Caco-2 (cell line): ENCODE data around the gene NHLRC4. TPM values are rescaled to one million over a fixed set of nuclear protein-coding genes. Genes with fewer than 3 reads are reported as not detected.

Source experiments
- BruUV-seq: library from RNA; stranded (reverse); fragments of 400-500 nt; replicated peaks from 2 replicates; lab custom pipeline; 2021; lab: Mats Ljungman, UMichigan
- CTCF ChIA-PET: fragments of 300-600 bp; sonication (Branson Sonifier 250); formaldehyde crosslinking; loops from one replicate; lab custom pipeline; 2022; ENCODE audit warnings: antibody characterized with exemption; lab: Charles Lee
- POLR2A ChIA-PET: fragments of 300-600 bp; sonication (Branson Sonifier 250); formaldehyde crosslinking; loops from one replicate; lab custom pipeline; 2022; ENCODE audit warnings: antibody characterized with exemption; lab: Charles Lee
- DNase-seq, 2 experiments: peaks; one replicate each; pipeline versions ENCODE4 v3.0.0 to v3.0.0-alpha.2; 2020 to 2022
- H3K27me3 ChIP-seq: replicated peaks from 2 replicates; pipeline ENCODE4 v1.6.0; 2011; ENCODE audit warnings: low read length; ENCODE audit not compliant: control insufficient read depth, insufficient read depth
- H3K36me3 ChIP-seq: 2 replicates; pipeline ENCODE4 v1.5.1; 2011; ENCODE audit warnings: low read length; ENCODE audit not compliant: control insufficient read depth, insufficient read depth
- H3K4me1 ChIP-seq: fragments of 250-450 bp; sonication (Bioruptor Pico); 2 replicates; pipeline ENCODE4 v1.5.1; 2020; ENCODE audit warnings: mild to moderate bottlenecking
- H3K4me3 ChIP-seq: 2 replicates; pipeline ENCODE4 v1.5.1; 2011; ENCODE audit warnings: low read depth, mild to moderate bottlenecking, control low read depth, low read length
- H3K9me3 ChIP-seq: fragments of 250-450 bp; sonication (Bioruptor Pico); 2 replicates; pipeline ENCODE4 v1.5.1; 2020; ENCODE audit warnings: mild to moderate bottlenecking, moderate library complexity
- H3K27ac Mint-ChIP-seq: one replicate; pipeline ENCODE4 v1.8.0; 2022; ENCODE audit warnings: mixed read lengths; ENCODE audit not compliant: unreplicated experiment
- H3K27me3 Mint-ChIP-seq: one replicate; pipeline ENCODE4 v1.8.0; 2022; ENCODE audit warnings: mixed read lengths; ENCODE audit not compliant: insufficient read depth, unreplicated experiment
- H3K36me3 Mint-ChIP-seq: one replicate; pipeline ENCODE4 v1.8.0; 2022; ENCODE audit warnings: mild to moderate bottlenecking, mixed read lengths; ENCODE audit not compliant: insufficient read depth, unreplicated experiment
- H3K4me1 Mint-ChIP-seq: one replicate; pipeline ENCODE4 v1.8.0; 2022; ENCODE audit warnings: low read depth, mixed read lengths; ENCODE audit not compliant: unreplicated experiment
- H3K4me3 Mint-ChIP-seq: one replicate; pipeline ENCODE4 v1.8.0; 2022; ENCODE audit warnings: mild to moderate bottlenecking, moderate library complexity, mixed read lengths; ENCODE audit not compliant: unreplicated experiment
- H3K9me3 Mint-ChIP-seq: one replicate; pipeline ENCODE4 v1.8.0; 2022; ENCODE audit warnings: mixed read lengths; ENCODE audit not compliant: unreplicated experiment
- intact Hi-C: fragments of 100-400 bp; cut with micrococcal nuclease; formaldehyde crosslinking; loops from one replicate; pipeline ENCODE4 v1.10.0; 2022; ENCODE audit not compliant: unreplicated experiment
- total RNA-seq: library from RNA; stranded (reverse); gene quantifications from 2 replicates; pipeline ENCODE4 v1.2.3, GENCODE V29; 2022
- TF ChIP-seq, protein P1 (sequence below), 2 experiments: fragments of 200-600 bp in 1 of 2; IDR thresholded peaks; 1 replicate in 1 of 2; 2 replicates in 1 of 2; pipeline versions ENCODE4 v1.5.1 to v1.8.0; 2011 to 2022; ENCODE audit warnings: antibody characterized with exemption in 1 of 2, control low read depth in 1 of 2, inconsistent platforms in 1 of 2, low read depth in 1 of 2, low read length in 1 of 2, mild to moderate bottlenecking in 1 of 2, moderate library complexity in 1 of 2; ENCODE audit not compliant: insufficient read depth in 1 of 2, severe bottlenecking in 1 of 2, unreplicated experiment in 1 of 2

The NHLRC4 gene
- total RNA-seq, 1 experiment from 2014 or later, result not detected

DNA sequence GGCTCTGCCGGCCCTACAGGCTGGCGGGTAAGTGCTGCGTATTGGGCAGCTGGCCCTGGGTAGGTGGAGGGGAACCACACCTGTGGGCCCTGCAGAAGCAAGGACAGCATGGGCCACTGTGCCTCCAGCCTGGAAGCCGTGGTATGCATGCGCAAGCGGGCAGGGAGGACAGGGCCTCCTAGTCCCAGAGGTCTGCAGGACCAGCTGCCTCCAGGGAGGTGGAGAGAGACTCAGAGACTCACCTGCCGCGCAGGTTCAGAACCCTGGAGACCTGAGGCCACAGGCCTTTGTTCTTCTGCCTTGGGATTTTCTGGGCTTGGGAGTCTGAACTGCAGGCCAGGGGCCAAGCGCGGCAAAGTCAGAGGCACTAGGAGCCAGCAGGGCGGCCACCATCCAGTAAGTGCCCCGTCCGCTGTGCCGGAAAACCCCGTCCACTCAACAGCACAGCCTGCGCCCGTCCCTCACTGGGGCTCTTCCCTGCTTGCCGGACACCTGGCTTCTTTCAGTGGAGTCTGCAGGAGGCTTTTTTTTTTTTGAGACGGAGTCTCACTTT is 14.2 kb downstream of the NHLRC4 start:
- no peak overlapping the region for H3K4me3 Mint-ChIP-seq
- no peaks in the 10 kb centered on the region for H3K4me1 Mint-ChIP-seq
- H3K27me3 ChIP-seq, result no peaks in the 10 kb centered on the region
- no peaks in the 10 kb centered on the region for H3K9me3 Mint-ChIP-seq
- peaks cover 15% of the 10 kb centered on the region for H3K36me3 Mint-ChIP-seq
- intact Hi-C loops, result no loop called here
- H3K4me1 ChIP-seq, result no peaks in the 10 kb centered on the region
- ChIA-PET POLR2A (no interaction called here), CTCF (no interaction called here)
- H3K27me3 Mint-ChIP-seq, result no peaks in the 10 kb centered on the region
- no TSS peak for BruUV-seq
- no peak overlapping the region for H3K4me3 ChIP-seq
- TF ChIP-seq, protein P1, sequence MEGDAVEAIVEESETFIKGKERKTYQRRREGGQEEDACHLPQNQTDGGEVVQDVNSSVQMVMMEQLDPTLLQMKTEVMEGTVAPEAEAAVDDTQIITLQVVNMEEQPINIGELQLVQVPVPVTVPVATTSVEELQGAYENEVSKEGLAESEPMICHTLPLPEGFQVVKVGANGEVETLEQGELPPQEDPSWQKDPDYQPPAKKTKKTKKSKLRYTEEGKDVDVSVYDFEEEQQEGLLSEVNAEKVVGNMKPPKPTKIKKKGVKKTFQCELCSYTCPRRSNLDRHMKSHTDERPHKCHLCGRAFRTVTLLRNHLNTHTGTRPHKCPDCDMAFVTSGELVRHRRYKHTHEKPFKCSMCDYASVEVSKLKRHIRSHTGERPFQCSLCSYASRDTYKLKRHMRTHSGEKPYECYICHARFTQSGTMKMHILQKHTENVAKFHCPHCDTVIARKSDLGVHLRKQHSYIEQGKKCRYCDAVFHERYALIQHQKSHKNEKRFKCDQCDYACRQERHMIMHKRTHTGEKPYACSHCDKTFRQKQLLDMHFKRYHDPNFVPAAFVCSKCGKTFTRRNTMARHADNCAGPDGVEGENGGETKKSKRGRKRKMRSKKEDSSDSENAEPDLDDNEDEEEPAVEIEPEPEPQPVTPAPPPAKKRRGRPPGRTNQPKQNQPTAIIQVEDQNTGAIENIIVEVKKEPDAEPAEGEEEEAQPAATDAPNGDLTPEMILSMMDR (IDR thresholded peaks at IDR 0.05; ENCODE audit: insufficient read depth in 1 of 2, low read depth in 1 of 2, low read length in 1 of 2, severe bottlenecking in 1 of 2, unreplicated experiment in 1 of 2), result no peak
- no peak overlapping the region for H3K27ac Mint-ChIP-seq
- H3K9me3 ChIP-seq, result no peaks in the 10 kb centered on the region
- no peaks in the 10 kb centered on the region; the same call in 1 of the 2 replicates for H3K36me3 ChIP-seq
- DNase-seq, result no peak

DNA sequence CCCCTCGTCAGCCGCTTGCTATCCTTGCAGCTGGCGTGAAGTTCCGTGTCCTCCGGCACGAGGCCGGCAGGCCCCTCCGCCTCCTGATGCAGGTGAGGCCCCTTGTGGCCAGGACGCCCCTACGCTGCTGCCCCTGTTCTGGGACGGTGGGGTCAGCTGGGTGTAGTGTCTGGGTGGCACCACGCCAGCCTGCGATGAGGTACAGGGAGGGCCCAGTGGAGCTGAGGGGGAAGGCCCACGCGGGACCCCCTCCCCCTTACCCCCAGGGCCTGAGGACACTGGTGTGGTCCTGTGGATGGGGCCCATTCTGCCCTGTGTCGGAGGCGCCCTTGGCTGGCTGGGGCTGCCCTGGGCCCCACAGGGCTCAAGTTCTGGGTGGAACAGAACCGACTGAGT is 15.4 kb downstream of the NHLRC4 start:
- Histone ChIP-seq H3K27me3 (no peaks in the 10 kb centered on the region), H3K4me1 (no peaks in the 10 kb centered on the region; the same call in 1 of the 2 replicates), H3K4me3 (no peak overlapping the region), H3K36me3 (no peaks in the 10 kb centered on the region; the same call in 1 of the 2 replicates), H3K9me3 (no peaks in the 10 kb centered on the region)
- DNase-seq, result no peak
- CTCF ChIA-PET, result interaction anchor here (0.5 kb wide), 1 partner anchor 43 kb away, joined by 5 read pairs; no protein-coding TSS in a partner anchor
- BruUV-seq, result no TSS peak
- H3K4me1 Mint-ChIP-seq, result no peaks in the 10 kb centered on the region
- no peaks in the 10 kb centered on the region for H3K9me3 Mint-ChIP-seq
- POLR2A ChIA-PET, result no interaction called here
- H3K27me3 Mint-ChIP-seq, result no peaks in the 10 kb centered on the region
- intact Hi-C loops, result no loop called here
- H3K36me3 Mint-ChIP-seq, result peaks cover 20% of the 10 kb centered on the region
- TF ChIP-seq, protein P1 (IDR thresholded peaks at IDR 0.05; ENCODE audit: insufficient read depth in 1 of 2, low read depth in 1 of 2, low read length in 1 of 2, severe bottlenecking in 1 of 2, unreplicated experiment in 1 of 2), result no peak
- no peak overlapping the region for H3K4me3 Mint-ChIP-seq
- H3K27ac Mint-ChIP-seq, result no peak overlapping the region

DNA sequence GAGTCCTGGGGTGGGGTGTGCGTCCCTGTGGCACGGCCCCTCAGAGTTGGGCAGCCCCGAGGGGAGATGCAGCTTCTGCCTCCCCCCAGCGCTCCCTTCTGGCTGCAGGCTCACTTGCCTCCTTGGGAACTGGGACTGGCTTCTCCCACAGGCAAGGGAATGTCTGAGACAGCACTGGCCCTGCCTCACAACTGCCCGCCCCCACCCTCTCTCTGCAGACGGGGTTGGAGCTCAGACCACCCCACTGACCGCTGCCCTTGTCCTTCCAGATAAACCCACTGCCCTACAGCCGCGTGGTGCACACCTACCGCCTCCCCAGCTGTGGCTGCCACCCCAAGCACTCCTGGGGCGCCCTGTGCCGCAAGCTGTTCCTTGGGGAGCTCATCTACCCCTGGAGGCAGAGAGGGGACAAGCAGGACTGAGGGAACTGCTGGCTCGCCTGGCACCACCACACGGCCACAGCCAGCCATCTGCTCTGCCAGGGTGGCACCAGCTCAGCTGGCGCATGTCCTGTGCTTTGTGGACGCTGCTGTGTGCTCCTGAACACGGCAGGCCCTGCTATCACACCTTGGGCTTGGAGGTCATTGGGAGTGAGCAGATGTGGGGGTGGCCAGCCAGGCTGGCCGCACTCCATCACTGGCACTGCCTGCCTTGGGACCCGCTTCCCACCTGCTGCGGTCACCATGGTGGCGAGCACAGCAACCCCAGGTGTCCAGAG is 16.0 kb downstream of the NHLRC4 start:
- no peak for DNase-seq
- no peak overlapping the region for H3K4me3 ChIP-seq
- no peaks in the 10 kb centered on the region for H3K27me3 ChIP-seq
- Mint-ChIP-seq H3K4me3 (no peak overlapping the region), H3K36me3 (peaks cover 22% of the 10 kb centered on the region), H3K27me3 (no peaks in the 10 kb centered on the region), H3K9me3 (no peaks in the 10 kb centered on the region), H3K27ac (no peak overlapping the region), H3K4me1 (no peaks in the 10 kb centered on the region)
- ChIA-PET CTCF (interaction anchor here (0.5 kb wide), 1 partner anchor 44 kb away, joined by 5 read pairs; no protein-coding TSS in a partner anchor), POLR2A (no interaction called here)
- TF ChIP-seq, protein P1 (IDR thresholded peaks at IDR 0.05; ENCODE audit: insufficient read depth in 1 of 2, low read depth in 1 of 2, low read length in 1 of 2, severe bottlenecking in 1 of 2, unreplicated experiment in 1 of 2), result no peak
- H3K9me3 ChIP-seq, result no peaks in the 10 kb centered on the region
- no TSS peak for BruUV-seq
- no peaks in the 10 kb centered on the region; the same call in 1 of the 2 replicates for H3K36me3 ChIP-seq
- H3K4me1 ChIP-seq, result peaks cover under 1% of the 10 kb centered on the region; the same call in 1 of the 2 replicates
- intact Hi-C loops, result no loop called here
